Anterior cingulate cortex (tissue), 58 donors: ENCODE results near the gene MARCHF2.

Experiments used
- DNase-seq, 58 donors: peaks; one replicate each; lab custom pipeline; 2025; lab: John Stamatoyannopoulos, UW

MARCHF2 gene

DNA sequence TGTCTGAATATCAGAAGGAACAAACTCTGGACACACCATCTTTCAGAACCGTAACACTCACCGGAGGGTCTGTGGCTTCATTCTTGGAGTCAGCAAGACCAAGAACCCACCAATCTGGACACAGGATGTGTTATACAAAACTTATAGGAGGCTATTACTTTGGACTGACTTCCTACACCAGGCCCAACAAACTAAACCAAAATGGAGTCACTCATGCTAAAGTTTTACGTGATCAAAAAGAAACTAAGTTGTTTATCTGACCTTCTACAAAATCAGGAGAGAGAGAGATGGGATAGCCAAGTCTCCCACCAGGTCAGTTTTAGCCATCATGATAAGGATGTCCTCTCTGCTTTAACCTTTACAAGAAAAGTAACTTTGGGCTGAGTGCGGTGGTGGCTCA lies 26.1 kb upstream of the MARCHF2 start:
- no peak for DNase-seq

DNA sequence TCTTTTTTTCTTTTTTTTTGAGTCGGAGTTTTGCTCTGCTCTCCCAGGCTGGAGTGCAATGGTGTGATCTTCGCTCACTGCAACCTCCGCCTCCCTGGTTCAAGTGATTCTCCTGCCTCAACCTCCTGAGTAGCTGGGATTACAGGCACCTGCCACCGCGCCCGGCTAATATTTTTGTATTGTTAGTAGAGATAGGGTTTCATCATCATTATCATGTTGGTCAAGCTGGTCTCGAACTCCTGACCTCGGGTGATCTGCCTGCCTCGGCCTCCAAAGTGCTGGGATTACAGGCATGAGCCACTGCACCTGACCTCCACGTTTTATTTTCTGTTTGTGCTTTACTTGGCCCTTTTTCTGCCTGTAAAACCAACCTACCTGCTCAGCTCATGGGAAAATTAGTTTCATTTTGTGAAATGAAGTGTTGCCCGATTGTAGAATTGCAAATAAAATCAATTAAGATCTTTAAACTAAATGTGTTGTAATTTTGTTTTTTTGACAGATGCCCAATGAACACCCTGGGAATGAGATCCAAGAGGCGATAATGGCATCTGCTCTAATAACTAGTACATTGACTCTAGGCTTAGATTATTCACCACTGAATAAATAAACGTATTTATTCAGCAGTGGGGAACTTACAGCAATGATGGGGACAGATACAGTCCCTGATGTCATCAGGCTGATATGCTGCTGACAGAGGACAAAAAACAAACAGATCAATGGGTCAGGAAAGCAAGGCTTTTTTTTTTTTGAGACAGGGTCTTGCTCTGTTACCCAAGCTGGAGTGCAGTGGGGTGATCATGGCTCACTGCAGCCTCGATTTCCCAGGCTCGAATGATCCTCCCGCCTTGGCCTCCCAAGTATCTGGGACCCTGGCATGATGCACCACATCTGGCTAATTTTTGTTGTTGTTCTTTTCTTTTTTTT lies 25.2 kb upstream of the MARCHF2 start:
- DNase-seq, result no peak

DNA sequence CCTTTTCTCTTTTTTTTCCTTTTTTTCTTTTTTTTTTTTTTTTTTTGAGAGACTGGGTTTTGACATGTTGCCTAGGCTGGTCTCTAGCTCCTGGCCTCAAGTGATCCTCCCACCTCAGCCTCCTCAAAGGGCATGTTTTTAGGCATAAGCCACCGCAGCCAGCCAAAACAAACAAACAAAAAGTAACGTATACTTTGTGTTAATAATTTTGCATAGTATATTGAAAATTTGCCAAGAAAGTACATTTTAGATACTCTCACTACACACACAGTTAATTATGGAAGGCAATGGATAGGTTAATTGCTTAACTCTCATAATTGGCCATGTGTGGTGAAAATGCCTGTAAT lies 24.5 kb upstream of the MARCHF2 start:
- no peak for DNase-seq

DNA sequence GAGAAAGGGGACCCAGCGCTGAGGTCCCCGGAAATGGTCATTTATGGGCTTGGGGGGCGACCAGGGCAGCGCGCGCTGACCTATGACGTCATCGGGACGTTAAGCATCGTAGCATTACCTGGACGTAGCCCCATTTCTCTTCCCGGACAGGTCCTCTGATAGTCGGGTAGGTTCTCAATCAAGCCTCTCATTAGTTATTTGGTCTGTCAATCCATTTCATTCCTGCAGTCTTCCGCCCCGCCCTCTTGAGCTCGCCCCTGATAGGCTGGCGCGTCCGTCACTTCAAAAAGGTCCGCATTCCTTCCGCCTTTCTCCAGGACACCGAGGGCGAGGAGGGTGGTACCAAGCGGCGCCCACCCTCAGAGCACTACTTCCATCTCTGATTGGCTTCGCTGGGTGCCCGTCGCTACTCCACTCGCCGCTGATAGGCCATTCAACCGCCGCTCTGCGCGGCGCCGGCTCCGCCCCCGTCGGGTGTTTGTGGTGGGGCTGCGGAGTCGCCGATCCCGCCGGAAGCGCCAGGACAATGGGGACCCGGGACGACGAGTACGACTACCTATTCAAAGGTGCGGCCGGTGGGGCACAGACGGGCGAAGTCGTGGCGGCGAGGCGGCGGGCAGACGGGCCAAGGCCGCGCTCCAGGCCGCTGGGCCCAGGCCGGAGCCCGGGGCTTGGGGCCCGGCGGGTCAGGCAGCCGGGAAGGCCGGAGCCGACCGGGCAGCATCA lies 23.1 kb upstream of the MARCHF2 start, which contains the start of gene RAB11B:
TSS of gene RAB11B (plus strand) at position 470 of the 726 bp plus-strand sequence. CDS start at position 527, 57 bp downstream.
- DNase-seq, result peak; percentile 88 to 100 (median 99)

DNA sequence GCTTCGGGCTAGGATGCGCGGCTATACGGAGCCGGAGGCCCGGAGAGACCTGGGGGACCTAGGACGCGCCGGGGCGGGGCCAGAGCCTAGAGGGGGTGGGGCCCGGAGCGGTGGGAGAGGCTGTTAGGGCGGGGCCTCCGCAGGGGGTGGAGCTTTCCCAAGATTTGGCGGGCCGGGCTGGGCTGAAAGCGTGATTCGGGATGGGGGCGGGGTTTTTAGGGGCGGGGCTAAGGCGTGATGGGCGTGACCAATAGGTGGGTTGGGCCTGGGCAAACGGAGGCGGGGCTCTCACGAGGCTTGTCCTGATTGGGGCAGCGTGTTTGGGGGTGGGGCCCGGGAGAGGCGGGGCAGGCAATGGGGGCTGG lies 22.5 kb upstream of the MARCHF2 start:
- peak in 57 of 58 donors; percentile 26 to 98 (median 93) for DNase-seq

DNA sequence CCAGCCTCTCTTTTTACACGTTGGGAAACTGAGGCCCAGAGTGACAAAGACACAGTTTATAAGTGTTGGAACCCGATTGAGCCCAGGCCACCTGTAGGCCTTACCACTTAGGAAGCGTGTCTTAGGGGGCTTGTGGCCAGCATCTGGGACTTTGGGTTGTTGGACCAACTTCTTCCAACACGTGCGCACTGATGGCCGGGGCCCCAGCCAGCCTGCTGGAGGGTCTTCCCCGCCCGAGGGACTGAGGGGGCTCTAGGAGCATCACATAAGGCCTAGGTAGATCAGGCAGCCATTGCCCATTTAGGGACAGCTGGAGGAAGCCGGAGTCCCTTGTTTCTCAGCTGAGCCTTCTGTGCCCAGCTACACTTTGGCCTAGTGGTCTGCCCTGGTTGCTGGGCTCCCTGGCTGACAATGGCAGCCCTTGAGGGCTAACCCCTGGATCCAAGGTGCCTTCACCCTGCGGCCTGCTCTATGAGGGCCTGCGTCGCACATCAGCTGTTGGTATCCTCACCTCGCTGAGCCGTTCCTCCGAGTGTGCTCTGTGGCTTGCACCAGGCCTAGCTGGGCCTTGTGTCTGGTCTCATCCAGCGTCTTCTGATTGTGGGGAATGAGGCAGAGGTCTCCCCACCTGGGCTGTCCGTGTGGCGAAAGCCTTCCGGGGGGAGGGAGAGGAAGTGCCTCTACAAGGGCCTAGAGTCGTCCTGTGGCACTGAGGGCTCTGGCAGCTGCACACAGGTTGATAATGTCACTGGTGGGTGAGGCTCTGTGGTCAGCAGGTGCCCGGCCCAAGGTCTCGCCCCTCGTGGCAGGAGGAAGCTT lies 21.7 kb upstream of the MARCHF2 start:
- peak in 3 of 58 donors; percentile 35 to 51 (median 43) for DNase-seq

DNA sequence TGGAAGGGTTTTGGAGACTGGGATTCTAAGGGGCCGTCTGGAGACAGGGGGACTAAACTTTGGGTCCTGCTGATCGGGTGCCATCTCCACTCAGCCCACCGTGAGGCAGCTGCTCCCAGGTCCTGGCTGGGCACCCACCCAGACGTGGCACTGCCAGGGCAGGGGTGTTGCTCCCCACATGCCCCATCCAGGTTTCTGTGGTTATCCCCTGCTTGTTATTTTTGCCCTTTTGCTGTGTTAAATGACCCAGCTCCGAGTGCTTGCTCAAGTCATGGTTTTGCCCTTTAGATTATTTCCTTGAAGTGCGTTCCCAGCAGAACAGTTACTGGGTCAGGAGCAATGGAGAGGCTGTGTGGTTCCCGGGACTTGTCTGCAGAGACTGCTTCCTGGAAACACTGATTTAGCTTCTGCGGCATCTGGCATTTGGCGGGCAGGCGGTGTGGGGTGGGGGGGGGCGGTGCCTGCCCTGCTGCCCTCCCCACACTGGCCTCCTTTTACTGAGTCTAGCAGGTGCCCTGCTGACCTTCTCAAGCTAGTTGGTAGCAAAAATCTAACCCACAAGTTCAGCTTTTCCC lies 21.0 kb upstream of the MARCHF2 start:
- DNase-seq, result peak in 32 of 58 donors; percentile 10 to 74 (median 32)

DNA sequence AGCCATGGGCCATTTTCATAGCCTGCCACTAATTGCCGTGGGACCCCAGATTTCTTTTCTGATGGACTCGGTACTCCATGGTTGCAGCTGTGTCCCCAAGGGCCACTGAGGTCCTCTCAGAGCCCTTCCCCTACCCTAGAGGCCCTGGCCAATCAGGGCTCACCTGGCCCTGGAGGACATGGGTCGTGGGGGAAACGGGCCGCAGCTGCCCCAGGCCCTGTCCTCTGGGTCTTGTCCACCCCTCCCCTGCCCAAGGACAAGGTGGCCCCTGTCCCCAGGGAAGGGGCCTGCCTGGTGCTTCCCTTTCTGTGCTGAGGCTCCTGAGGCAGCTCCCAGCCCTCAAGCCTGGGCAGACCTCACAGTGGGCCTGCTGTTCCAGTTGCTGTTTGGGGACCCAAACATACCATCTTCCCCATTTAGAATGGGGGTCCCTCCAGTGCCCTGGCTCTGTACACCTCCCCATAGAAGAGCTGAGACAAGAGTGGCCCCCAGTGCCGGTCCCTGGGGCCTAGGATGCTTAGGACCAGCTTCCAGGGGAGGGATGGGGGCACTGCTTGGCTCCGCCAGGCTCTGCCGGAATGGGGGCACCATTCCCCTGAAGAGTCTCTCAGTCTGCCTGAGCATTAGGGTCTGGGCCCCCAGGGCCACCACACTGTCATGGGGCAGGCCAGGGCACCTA lies 19.8 kb upstream of the MARCHF2 start:
- DNase-seq, result peak in 5 of 58 donors; percentile 21 to 54 (median 29)

DNA sequence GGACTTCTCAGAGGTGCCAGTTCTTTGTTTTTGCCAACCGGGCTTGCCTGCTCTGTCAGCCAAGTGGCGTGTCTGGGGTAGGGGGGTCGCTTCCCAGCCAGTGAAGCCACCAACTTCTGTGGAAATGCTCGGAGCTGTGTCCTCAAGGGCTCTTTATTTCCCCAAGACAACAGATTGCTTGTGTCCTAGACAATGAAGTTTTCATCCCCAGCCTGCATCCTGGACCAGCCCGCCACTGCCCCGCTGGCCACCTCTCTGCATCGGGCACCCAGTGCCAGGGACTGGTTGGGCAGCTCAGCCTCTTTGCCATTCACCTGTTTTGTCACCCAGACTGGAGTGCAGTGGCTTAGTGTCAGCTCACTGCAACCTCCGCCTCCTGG lies 19.2 kb upstream of the MARCHF2 start:
- peak in 53 of 58 donors; percentile 12 to 92 (median 71) for DNase-seq

DNA sequence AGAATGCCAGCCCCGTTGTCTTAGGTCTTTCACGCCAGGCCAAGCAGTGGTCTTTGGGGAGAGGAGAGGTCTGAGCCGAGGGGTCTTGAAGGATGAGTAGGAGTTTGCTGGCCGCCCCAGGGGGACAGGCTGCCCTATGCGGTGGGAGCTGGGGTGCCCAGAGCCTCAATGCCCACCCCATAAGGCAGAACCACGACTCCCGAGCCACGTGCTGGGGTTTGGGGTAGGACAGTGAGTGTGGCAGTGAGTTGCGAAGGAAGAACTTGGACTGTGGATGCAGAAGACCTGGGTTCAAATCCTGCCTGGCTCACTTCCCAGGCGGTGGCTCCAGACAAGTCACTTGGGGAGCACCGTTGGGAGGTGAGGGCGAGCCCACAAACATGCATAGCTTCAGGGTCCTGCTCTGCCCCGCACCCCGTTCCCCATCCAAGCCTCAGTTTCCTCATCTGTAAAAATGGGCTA lies 17.5 kb upstream of the MARCHF2 start:
- DNase-seq, result no peak

DNA sequence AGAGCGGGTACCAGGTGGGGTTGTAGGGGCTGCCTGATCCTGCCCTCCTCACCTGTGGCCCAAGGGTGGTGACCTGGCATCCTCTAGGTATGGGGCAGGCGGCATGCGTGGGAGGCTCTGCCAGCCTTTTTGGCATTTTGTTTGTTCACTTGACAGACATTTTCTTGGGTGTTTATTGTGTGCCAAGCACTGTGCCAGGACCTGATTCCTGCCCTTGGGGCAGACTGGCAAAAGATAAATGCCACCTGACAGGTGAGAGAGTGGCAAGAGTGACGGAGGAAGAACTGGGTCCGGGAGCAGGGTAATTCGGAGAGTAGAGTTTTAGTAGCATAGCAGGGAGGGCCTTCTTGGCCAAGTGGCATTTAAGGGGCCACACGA lies 16.9 kb upstream of the MARCHF2 start:
- no peak for DNase-seq

DNA sequence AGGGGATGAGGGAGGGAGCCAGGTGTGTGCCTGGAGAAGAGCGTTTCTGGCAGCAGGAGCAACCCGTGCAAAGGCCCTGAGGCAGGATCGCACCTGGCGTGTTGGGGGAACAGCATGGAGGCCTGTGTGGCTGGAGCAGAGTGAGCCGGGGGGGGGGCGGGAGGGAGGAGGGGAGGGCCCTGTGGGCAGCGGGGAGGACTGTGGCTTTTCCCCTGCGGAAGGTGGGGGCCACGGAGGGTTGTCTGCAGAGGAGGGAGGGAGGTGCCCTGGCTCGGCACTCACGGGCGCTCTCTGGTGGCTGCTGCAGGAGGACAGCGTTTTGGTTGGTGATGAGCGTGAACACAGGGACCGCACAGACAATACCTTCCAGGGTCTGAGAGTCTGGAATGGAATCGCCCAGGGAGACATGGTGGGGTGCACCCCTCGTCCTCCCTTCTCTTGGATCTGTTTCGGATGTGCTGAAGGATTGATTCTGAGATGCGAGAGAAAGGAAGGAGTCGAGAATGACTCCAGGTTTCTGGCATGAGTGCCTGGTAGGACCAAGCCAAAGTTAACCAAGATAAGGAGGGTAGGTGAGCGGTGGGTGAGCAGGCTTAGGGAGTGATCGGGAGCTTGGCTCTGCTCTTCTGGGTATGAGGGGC lies 16.4 kb upstream of the MARCHF2 start:
- DNase-seq, result peak in 49 of 58 donors; percentile 10 to 81 (median 45)

DNA sequence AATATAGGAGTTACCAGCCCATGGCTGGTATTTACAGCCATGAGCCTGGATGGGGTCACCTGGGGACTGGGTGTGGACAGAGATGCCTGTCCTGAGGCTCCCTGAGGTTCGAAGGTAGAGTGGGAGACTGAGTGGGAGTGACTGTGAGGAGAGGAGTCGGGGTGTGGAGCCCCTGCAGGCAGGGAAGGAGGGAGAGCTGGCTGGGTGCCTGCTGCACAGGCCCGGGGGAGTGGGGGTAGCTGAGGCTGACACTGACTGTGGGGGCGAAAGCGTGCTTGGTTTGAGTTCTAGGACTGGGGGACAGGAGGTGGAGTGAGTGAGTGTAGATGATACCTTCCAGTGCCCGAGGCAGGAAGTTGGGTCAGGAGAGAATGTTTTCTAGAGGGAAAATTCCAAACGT lies 15.8 kb upstream of the MARCHF2 start:
- peak in 1 of 58 donors; percentile 11 for DNase-seq

DNA sequence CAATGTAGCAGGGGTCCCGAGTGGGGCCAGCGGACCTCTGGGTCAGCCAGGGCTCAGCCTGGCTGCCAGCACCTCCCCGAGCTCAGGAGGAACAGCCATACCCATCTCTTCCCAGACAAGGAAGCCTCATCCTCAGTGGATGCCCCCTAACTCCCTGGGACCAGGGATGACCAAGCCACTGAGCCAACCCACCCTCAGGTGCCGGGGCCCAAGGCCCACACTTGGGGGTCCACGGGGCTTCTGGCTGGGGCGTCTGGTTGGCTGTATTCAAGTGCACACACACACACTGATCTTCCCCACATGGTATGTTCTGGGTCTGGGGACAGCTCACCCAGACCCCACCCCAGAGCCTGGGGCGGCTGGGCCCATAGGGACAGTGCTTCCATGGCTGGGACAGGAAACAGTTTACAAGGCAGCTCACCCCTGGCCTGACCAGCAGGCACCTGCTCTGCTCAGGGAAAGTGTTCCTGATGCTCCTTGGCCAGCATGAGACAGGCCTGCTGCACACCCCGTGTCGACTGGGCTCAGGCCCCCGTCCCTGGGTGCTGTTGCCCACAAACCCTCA lies 15.3 kb upstream of the MARCHF2 start:
- DNase-seq, result no peak

DNA sequence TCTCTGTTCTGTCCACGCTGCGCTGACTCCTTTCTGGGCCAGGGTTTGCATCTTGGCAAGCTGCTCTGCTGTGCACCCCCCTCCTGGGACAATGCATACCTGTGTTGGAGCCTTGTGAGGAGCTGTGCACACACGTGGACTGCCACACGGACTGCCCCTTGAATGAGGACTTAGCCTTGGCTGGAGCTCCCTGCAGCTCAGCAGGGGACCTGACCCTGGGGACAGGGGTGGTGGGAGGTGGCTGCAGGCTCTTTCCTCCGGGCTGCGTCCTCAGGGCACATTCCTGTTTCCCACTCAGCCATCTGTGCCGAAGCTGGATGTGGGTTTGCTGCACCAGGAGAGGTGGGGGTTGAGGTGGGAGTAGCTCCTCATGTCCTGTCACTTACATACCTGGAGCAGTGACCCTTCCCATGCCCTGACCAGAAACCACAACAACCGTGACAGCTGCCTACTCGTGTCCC lies 14.8 kb upstream of the MARCHF2 start:
- peak in 5 of 58 donors; percentile 10 to 23 (median 11) for DNase-seq

DNA sequence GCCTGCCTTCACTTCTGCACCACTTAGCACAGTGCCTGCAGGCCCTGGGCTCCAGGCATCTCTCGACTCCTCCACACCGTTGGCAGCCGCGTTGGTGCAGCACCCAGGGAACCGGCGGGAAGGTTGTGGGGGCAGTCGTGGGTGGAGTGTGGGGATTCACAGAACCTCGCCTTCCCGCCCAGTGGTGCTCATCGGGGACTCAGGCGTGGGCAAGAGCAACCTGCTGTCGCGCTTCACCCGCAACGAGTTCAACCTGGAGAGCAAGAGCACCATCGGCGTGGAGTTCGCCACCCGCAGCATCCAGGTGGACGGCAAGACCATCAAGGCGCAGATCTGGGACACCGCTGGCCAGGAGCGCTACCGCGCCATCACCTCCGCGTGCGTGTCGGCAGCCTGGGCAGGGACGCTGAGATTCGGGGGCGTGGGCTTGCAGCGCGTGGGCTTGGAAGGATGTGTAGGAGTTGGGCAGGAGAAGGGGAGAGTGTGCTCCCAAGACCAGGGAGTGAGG lies 13.4 kb upstream of the MARCHF2 start:
- no peak for DNase-seq

DNA sequence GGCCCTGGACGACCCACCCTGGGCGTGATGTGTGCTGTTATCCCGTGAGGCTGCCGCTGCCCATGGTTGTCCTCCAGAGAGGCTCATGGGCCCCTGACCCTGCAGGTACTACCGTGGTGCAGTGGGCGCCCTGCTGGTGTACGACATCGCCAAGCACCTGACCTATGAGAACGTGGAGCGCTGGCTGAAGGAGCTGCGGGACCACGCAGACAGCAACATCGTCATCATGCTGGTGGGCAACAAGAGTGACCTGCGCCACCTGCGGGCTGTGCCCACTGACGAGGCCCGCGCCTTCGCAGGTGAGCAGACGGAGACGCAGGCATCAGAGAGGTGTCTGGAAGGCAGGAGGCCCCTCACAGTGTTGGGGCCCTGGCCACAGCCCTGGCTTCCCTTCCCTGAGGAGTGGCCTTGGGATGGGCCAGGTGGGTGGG lies 11.1 kb upstream of the MARCHF2 start:
- no peak for DNase-seq

DNA sequence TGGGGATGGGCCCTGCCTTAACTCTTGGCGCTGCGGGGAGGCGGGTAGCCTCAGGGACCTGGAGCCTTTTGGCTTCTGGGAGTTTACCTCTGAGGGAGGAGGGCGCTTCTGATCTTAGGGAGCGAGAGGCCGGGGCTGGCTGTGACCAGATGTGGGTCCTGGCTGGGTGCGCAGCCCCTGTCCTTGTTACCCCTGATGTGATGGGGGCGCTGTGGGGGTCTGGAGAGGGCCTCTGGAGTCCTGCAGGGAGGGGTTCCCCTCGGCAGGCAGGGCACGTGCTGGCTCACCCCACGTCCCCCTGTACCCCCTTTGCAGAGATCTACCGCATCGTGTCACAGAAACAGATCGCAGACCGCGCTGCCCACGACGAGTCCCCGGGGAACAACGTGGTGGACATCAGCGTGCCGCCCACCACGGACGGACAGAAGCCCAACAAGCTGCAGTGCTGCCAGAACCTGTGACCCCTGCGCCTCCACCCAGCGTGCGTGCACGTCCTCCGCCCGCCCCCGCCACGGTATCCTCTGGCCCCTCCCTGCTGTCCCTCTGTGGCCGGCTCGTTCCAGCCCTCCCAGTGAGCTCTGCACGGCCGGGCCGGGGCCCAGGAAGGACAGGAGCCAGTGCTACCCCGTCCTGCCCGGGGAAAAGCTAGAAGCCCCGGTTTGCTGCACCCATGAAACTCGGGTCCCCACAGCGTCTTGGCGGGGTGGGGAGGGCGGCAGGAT lies 9.8 kb upstream of the MARCHF2 start:
- DNase-seq, result no peak
